T-helper 2 cell treated with Interferon-gamma antibody and Interleukin-4, amounts not matched to agents 100 ng/mL and 5 ng/mL, for 36 hours (primary cell): ENCODE results near the gene ACSM3. TPM values are rescaled to one million over a fixed set of nuclear protein-coding genes. Genes with fewer than 3 reads are reported as not detected.

ENCODE experiments used
- total RNA-seq: library from RNA; stranded (reverse); gene quantifications from 2 replicates; pipeline ENCODE4 v1.2.3, GENCODE V29; 2022

Gene ACSM3
- total RNA-seq, 1 donor from 2014 or later: 5.5 TPM

Other genes with a start within 250 kb of the ACSM3 start
- gene ACSM2B, start 187.6 kb upstream of the ACSM3 start, total RNA-seq: not detected in 2 replicates
- gene ACSM1, start 66.3 kb upstream of the ACSM3 start, total RNA-seq: 0.14 and 0.36 TPM in 2 replicates
- 43.7 and 46.7 TPM in 2 replicates for gene THUMPD1, start 22.2 kb upstream of the ACSM3 start, total RNA-seq
- gene ERI2, start 42.5 kb downstream of the ACSM3 start, total RNA-seq: 16.3 and 17.2 TPM in 2 replicates
- 10.2 and 11.6 TPM in 2 replicates for gene REXO5, start 42.5 kb downstream of the ACSM3 start, total RNA-seq
- gene DCUN1D3, start 136.3 kb downstream of the ACSM3 start, total RNA-seq: 12.0 and 13.0 TPM in 2 replicates
- gene LYRM1, start 136.8 kb downstream of the ACSM3 start, total RNA-seq: 21.7 and 22.2 TPM in 2 replicates